ENCODE results near the gene C11orf21. TPM values are rescaled to one million over a fixed set of nuclear protein-coding genes. Genes with fewer than 3 reads are reported as not detected.

Gene C11orf21
- total and polyA plus RNA-seq, 9 of the 15 experiments (the other 6 are each of a cell fraction or from before 2014, with no cell fraction given) = 0.10 to 2.6 (median 2.0) TPM

DNA sequence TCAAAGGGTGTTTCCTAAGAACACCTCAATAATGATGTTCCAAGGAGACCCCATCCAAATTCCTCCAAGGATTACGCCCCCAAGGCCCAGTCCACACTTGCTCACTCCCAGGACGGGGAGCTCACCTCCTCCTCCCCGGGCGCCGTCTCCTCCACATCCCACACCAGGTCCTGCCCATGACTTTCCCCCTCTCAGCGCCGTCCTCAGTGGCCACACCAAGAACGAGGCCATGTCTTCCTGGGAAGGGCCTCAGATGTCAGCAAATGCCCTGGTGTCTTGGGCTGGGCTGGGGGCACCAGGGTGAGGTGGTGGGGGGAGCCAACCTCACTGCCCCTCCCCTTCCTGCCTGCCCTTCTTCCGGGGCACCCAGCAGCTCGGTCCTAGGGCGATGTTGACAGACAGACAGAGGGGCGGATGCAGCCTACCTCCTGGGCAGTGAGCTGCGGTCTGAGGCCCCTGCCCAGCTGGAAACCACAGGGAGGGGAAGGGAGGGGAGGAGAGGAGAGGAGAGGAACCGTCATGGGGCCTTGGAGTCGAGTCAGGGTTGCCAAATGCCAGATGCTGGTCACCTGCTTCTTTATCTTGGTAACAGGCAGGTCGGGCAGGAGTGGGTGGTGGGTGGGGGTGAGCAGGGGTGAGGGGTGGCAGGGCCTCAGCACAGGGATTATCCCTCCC is at the start of gene C11orf21, which contains the start of gene TSPAN32 (continued):
- TF ChIP-seq, protein P1, sequence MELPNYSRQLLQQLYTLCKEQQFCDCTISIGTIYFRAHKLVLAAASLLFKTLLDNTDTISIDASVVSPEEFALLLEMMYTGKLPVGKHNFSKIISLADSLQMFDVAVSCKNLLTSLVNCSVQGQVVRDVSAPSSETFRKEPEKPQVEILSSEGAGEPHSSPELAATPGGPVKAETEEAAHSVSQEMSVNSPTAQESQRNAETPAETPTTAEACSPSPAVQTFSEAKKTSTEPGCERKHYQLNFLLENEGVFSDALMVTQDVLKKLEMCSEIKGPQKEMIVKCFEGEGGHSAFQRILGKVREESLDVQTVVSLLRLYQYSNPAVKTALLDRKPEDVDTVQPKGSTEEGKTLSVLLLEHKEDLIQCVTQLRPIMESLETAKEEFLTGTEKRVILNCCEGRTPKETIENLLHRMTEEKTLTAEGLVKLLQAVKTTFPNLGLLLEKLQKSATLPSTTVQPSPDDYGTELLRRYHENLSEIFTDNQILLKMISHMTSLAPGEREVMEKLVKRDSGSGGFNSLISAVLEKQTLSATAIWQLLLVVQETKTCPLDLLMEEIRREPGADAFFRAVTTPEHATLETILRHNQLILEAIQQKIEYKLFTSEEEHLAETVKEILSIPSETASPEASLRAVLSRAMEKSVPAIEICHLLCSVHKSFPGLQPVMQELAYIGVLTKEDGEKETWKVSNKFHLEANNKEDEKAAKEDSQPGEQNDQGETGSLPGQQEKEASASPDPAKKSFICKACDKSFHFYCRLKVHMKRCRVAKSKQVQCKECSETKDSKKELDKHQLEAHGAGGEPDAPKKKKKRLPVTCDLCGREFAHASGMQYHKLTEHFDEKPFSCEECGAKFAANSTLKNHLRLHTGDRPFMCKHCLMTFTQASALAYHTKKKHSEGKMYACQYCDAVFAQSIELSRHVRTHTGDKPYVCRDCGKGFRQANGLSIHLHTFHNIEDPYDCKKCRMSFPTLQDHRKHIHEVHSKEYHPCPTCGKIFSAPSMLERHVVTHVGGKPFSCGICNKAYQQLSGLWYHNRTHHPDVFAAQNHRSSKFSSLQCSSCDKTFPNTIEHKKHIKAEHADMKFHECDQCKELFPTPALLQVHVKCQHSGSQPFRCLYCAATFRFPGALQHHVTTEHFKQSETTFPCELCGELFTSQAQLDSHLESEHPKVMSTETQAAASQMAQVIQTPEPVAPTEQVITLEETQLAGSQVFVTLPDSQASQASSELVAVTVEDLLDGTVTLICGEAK (IDR thresholded peaks at IDR 0.05) = peak; percentile 48; the same call in 1 of the 2 replicates
- TF ChIP-seq, protein P1 (CRISPR knock-in tag; IDR thresholded peaks at IDR 0.05) = no peak
- TF ChIP-seq CBFA2T3 (IDR thresholded peaks at IDR 0.05) = peak; percentile 82
- no peak for TF ChIP-seq FOXK2 (conservative IDR thresholded peaks at IDR 0.05 in 1 of 2, IDR thresholded peaks at IDR 0.05 in 1 of 2; ENCODE audit: low read depth in 2 of 2)
- TF ChIP-seq CXXC5 (CRISPR knock-in tag; IDR thresholded peaks at IDR 0.05) = 0 out of 2 replicates have a peak, but pooled peaks have one; percentile 17
- TF ChIP-seq, protein P2, sequence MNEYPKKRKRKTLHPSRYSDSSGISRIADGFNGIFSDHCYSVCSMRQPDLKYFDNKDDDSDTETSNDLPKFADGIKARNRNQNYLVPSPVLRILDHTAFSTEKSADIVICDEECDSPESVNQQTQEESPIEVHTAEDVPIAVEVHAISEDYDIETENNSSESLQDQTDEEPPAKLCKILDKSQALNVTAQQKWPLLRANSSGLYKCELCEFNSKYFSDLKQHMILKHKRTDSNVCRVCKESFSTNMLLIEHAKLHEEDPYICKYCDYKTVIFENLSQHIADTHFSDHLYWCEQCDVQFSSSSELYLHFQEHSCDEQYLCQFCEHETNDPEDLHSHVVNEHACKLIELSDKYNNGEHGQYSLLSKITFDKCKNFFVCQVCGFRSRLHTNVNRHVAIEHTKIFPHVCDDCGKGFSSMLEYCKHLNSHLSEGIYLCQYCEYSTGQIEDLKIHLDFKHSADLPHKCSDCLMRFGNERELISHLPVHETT (CRISPR knock-in tag; conservative IDR thresholded peaks at IDR 0.05 in 1 of 2, IDR thresholded peaks at IDR 0.05 in 1 of 2) = peak in 1 of 2 experiments; percentile 81; a peak in 1 of 4 replicates
- peak; percentile 71; the same call in 1 of the 2 replicates for TF ChIP-seq KLF16 (IDR thresholded peaks at IDR 0.05)
- no peak for TF ChIP-seq ZNF707 (CRISPR knock-in tag; conservative IDR thresholded peaks at IDR 0.05)
- TF ChIP-seq, protein P3, sequence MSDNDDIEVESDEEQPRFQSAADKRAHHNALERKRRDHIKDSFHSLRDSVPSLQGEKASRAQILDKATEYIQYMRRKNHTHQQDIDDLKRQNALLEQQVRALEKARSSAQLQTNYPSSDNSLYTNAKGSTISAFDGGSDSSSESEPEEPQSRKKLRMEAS (CRISPR knock-in tag; IDR thresholded peaks at IDR 0.05) = peak; percentile 55
- TF ChIP-seq, protein P4, sequence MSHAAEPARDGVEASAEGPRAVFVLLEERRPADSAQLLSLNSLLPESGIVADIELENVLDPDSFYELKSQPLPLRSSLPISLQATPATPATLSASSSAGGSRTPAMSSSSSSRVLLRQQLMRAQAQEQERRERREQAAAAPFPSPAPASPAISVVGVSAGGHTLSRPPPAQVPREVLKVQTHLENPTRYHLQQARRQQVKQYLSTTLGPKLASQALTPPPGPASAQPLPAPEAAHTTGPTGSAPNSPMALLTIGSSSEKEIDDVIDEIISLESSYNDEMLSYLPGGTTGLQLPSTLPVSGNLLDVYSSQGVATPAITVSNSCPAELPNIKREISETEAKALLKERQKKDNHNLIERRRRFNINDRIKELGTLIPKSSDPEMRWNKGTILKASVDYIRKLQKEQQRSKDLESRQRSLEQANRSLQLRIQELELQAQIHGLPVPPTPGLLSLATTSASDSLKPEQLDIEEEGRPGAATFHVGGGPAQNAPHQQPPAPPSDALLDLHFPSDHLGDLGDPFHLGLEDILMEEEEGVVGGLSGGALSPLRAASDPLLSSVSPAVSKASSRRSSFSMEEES (CRISPR knock-in tag; IDR thresholded peaks at IDR 0.05) = peak; percentile 4; the same call in 1 of the 2 replicates
- no peak for TF ChIP-seq PRMT5 (CRISPR knock-in tag; IDR thresholded peaks at IDR 0.05)
- no peak for TF ChIP-seq BRCA1 (IDR thresholded peaks at IDR 0.05)
- TF ChIP-seq BRCA1 (CRISPR knock-in tag; IDR thresholded peaks at IDR 0.05) = no peak
- 0 out of 2 replicates have a peak, but pooled peaks have one; percentile 31 for TF ChIP-seq ZNF175 (CRISPR knock-in tag; IDR thresholded peaks at IDR 0.05; ENCODE audit: low read depth)
- TF ChIP-seq ETV5 (CRISPR knock-in tag; IDR thresholded peaks at IDR 0.05; ENCODE audit: low read depth) = peak; percentile 56; the same call in 1 of the 2 replicates

Measured in K562 (cell line).